Left lung (tissue), 10 donors: ENCODE data around the gene DDX41. TPM values are rescaled to one million over a fixed set of nuclear protein-coding genes. Genes with fewer than 3 reads are reported as not detected.

ENCODE experiments used
- ATAC-seq: fragments of 200-7000 bp; cut with Tn5 transposase; one replicate; pipeline ENCODE4 v1.9.1; 2020; ENCODE audit warnings: moderate library complexity
- DNase-seq, 4 donors: peaks; one replicate each; pipeline ENCODE4 v3.0.0-alpha.2; 2013 to 2020
- H3K27ac ChIP-seq, 2 donors: fragments of 200-600 bp; sonication (generic) in 1 of 2; one replicate each; pipeline versions ENCODE4 v1.5.0 to v1.8.0; 2020 to 2021
- H3K27me3 ChIP-seq, 2 donors: fragments of 200-600 bp; sonication (generic) in 1 of 2; one replicate each; pipeline versions ENCODE4 v1.5.0 to v1.8.0; 2020 to 2021
- H3K36me3 ChIP-seq, 2 donors: fragments of 200-600 bp; sonication (generic) in 1 of 2; one replicate each; pipeline versions ENCODE4 v1.5.0 to v1.8.0; 2020 to 2021
- H3K4me1 ChIP-seq, 2 donors: fragments of 200-600 bp; one replicate each; pipeline ENCODE4 v1.8.0; 2021
- H3K4me3 ChIP-seq, 2 donors: fragments of 200-600 bp; sonication (generic) in 1 of 2; one replicate each; pipeline versions ENCODE4 v1.5.0 to v1.8.0; 2020 to 2021; ENCODE audit warnings: mild to moderate bottlenecking in 1 of 2
- H3K9me3 ChIP-seq, 2 donors: fragments of 200-600 bp; sonication (generic) in 1 of 2; one replicate each; pipeline versions ENCODE4 v1.5.0 to v1.8.0; 2020 to 2021
- CTCF ChIP-seq, 2 donors: fragments of 200-600 bp; sonication (generic) in 1 of 2; IDR thresholded peaks; one replicate each; pipeline versions ENCODE4 v1.5.0 to v1.8.0; 2021; ENCODE audit warnings: antibody characterized with exemption in 2 of 2
- intact Hi-C, 2 donors: fragments of 100-400 bp; cut with DNase I; formaldehyde crosslinking; loops; one replicate each; pipeline versions ENCODE4 v1.11.2 to v1.14.2; 2022
- polyA plus RNA-seq, 6 donors: library from polyadenylated mRNA; unstranded; fragments of 120-200 nt; gene quantifications; one replicate each; pipeline ENCODE4 v1.2.1, GENCODE V29; 2013; ENCODE audit not compliant: insufficient read length in 6 of 6
- total RNA-seq, 2 donors: library from RNA; stranded (reverse); fragmentation: NEBNext Ultra II Directional; extraction: Animal tissue kit (Norgen Biotek cat#: 25700); gene quantifications; one replicate each; pipeline ENCODE4 v1.2.1, GENCODE V29; 2021
- donor health status: DM: no; HTN: yes; CAD: no.
- donor health status: DM: no; HTN: no; CAD: no.

DDX41 gene
- total and polyA plus RNA-seq, 8 donors = 65.9 to 90.2 (median 81.9) TPM

DNA sequence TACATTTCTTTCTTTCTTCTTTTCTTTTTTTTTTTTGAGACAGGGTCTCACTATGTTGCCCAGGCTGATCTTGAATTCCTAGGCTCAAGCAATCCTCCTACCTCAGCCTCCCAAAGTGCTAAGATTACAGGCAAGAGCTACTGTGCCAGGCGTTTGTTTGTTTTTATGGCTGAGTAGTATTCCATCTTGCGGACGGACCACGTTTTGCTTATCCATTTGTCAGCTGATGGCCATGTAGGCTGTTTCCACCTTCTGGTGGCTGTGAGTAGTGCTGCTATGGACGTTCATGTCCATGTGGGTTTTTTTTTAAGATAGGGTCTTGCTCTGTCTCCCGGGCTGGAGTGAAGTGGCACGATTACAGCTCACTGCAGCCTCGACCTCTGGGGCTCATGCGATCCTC, 9.6 kb downstream of the DDX41 start:
- Histone ChIP-seq H3K27me3 (no peaks in the 10 kb centered on the region), H3K36me3 (peaks cover 0 to 83% of the 10 kb centered on the region in 2 donors), H3K27ac (peak overlapping the region in 1 of 2 donors; percentile 98), H3K9me3 (no peaks in the 10 kb centered on the region), H3K4me1 (peaks cover 0 to 49% of the 10 kb centered on the region in 2 donors), H3K4me3 (peak overlapping the region in 1 of 2 donors; percentile 75)
- peak in 1 of 2 donors; percentile 14 for TF ChIP-seq CTCF (IDR thresholded peaks at IDR 0.05)
- ATAC-seq = no peak
- DNase-seq = no peak
- intact Hi-C loops = no loop called here

DNA sequence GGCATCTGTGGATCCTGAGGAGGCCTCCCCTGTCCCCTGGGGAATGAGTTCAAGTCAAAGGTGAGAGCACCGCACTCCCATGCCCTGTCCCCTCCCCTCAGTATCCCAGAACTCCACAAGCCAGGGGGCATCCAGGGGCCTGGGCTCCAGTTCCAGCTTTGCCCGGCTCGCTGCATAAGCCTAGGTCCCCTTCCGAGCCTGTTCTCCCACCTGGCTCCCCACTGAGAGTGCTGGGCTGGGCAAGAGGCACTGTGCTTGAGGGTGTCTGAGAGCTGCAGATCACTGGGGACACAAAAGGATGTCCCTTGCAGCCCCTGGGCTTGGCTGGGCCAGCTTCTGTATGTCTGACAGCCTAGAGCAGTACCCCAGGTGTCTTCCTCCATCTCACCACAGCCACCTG, 11.7 kb downstream of the DDX41 start:
- Histone ChIP-seq H3K36me3 (peaks cover 0 to 65% of the 10 kb centered on the region in 2 donors), H3K27me3 (no peaks in the 10 kb centered on the region), H3K4me3 (no peak overlapping the region), H3K4me1 (peaks cover 0 to 49% of the 10 kb centered on the region in 2 donors), H3K9me3 (no peaks in the 10 kb centered on the region), H3K27ac (no peak overlapping the region)
- no peak for TF ChIP-seq CTCF (IDR thresholded peaks at IDR 0.05)
- no peak for DNase-seq
- intact Hi-C loops = no loop called here
- ATAC-seq = no peak

DNA sequence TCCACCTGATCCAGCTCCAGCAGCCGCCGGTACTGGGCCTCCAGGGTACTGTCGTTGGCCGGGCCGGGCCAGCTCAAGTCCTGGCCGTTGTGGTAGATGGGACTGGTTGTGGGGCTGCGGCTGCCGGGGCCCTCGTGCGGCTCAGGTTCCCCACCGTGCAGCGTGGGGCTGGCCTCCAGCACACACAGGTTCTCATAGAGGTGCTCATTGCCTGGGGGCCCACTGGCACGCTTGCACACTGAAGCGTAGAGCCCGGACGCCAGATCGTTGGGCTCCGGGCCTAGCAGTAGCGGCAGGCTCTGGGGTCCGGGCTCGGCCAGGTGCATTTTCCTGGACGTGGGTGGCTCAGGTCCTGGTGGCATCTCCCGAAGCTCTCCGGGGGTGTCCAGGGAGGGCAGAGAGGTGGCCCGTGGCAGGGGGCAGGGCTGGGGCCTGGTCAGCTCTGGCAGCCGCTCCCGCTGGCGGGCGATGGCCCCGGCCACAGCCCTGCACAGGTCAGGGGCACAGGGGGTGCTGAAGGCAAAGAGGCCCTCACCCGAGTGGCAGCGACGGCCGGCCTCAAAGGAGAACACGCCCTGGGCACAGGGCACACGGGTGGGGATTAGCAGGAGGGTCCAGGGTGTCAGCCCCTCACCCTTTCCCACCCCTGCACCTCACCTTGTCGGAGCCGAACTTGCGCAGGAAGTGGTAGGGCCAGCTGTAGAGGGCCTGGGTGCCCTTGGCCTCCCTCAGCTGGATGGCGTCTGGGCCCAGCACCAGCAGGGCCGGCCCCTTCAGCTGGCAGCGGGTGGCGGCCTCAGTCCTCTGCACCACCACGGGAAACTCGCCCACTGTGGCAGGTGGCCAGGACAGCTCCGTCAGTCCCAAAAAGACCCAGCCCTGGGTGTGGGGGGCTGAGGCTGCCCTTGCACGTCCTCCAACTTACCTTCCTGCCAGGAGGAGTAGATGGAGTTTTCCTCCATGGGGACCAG, 12.4 kb downstream of the DDX41 start:
- no peaks in the 10 kb centered on the region for H3K9me3 ChIP-seq
- DNase-seq (peak in 1 of 4 donors; percentile 79), ATAC-seq (no peak)
- no peak for TF ChIP-seq CTCF (IDR thresholded peaks at IDR 0.05)
- H3K36me3 ChIP-seq = peaks cover 0 to 61% of the 10 kb centered on the region in 2 donors
- H3K27me3 ChIP-seq = no peaks in the 10 kb centered on the region
- peaks cover 0 to 42% of the 10 kb centered on the region in 2 donors for H3K4me1 ChIP-seq
- intact Hi-C loops = loop anchor here in 1 of 2 donors (5.0 kb wide), 1 partner anchor 112 kb away; no protein-coding TSS in a partner anchor
- H3K4me3 ChIP-seq = no peak overlapping the region
- no peak overlapping the region for H3K27ac ChIP-seq

DNA sequence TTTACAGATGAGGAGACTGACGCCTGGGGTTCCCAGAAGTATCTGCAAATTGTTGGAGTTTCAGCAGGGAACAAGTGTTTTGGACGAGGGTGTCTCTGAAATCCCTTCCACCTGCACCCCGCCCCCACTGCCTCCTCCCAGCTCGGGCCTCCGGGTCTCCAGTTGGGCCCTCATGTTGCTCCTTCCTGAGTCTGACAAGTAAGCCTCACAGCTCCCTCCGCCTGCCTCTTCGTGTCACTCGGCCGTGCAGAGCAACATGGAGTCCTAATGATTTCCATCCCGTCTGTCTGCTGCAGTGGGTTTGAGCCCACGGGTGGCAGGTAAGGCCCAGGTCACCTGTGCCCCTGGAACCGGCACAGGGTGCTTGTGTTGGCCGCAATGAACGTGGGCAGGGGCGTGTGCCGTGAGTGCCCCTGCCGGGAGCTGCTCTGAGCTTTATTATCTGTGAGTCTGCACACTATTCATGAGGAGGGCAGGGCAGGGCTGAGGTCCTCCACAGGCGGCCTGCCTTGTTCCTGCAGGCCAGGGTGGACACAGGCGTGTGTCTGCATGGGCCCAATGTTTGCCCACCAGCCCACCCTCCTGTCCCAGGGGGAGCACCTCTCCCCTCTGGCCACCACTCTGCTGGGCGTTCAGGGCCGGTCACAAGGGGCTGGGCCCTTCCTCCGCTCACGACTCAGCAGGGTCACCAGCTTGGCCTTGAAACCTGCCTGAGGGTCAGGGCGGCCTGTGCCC, 13.2 kb downstream of the DDX41 start:
- H3K9me3 ChIP-seq = no peaks in the 10 kb centered on the region
- peaks cover 0 to 5% of the 10 kb centered on the region in 2 donors for H3K27me3 ChIP-seq
- DNase-seq (peak in 1 of 4 donors; percentile 75), ATAC-seq (no peak)
- peaks cover 0 to 61% of the 10 kb centered on the region in 2 donors for H3K36me3 ChIP-seq
- peaks cover 0 to 47% of the 10 kb centered on the region in 2 donors for H3K4me1 ChIP-seq
- no peak overlapping the region for H3K27ac ChIP-seq
- intact Hi-C loops = loop anchor here in 1 of 2 donors (5.0 kb wide), 1 partner anchor 111 kb away; no protein-coding TSS in a partner anchor
- no peak for TF ChIP-seq CTCF (IDR thresholded peaks at IDR 0.05)
- H3K4me3 ChIP-seq = no peak overlapping the region
